Thymus (tissue), 11 donors: Measurements from ENCODE around the gene INTS7. TPM values are rescaled to one million over a fixed set of nuclear protein-coding genes. Genes with fewer than 3 reads are reported as not detected.
"Not testable (repeated sequence)": the region's sequence is repeated elsewhere in the genome, so short reads cannot be mapped to it uniquely, and the experiment has no call there.

ENCODE experiments used
- DNase-seq, 9 donors: peaks; one replicate each; pipeline ENCODE4 v3.0.0-alpha.2; 2013; ENCODE audit warnings: low spot score in 9 of 9, low read depth in 6 of 9, missing footprints in 1 of 9
- H3K27ac ChIP-seq, 2 donors: one replicate each; pipeline ENCODE4 v1.5.1; 2013; ENCODE audit warnings: control low read depth in 1 of 2, low read depth in 1 of 2, low read length in 1 of 2, mild to moderate bottlenecking in 1 of 2, moderate library complexity in 1 of 2
- H3K27me3 ChIP-seq, 2 donors: one replicate each; pipeline ENCODE4 v1.5.1; 2013; ENCODE audit warnings: low read length in 1 of 2; ENCODE audit not compliant: control insufficient read depth in 2 of 2, insufficient read depth in 1 of 2
- H3K36me3 ChIP-seq, 2 donors: one replicate each; pipeline ENCODE4 v1.5.1; 2013; ENCODE audit warnings: low read length in 1 of 2, mild to moderate bottlenecking in 1 of 2, moderate library complexity in 1 of 2; ENCODE audit not compliant: control insufficient read depth in 2 of 2, insufficient read depth in 2 of 2
- H3K4me1 ChIP-seq, 2 donors: one replicate each; pipeline ENCODE4 v1.5.1; 2013; ENCODE audit warnings: low read length in 2 of 2; ENCODE audit not compliant: control insufficient read depth in 2 of 2, insufficient read depth in 2 of 2
- H3K4me3 ChIP-seq, 2 donors: one replicate each; pipeline ENCODE4 v1.5.1; 2013; ENCODE audit warnings: low read length in 2 of 2, control low read depth in 1 of 2, mild to moderate bottlenecking in 1 of 2
- H3K9me3 ChIP-seq, 2 donors: one replicate each; pipeline ENCODE4 v1.5.1; 2013; ENCODE audit warnings: low read length in 1 of 2, mild to moderate bottlenecking in 1 of 2; ENCODE audit not compliant: control insufficient read depth in 2 of 2, insufficient read depth in 1 of 2
- WGBS: extraction: QIAGEN DNeasy Blood & Tissue Kit; methylation state at CpG from one replicate; pipeline ENCODE4 v1.1.7; 2013; 5-methylcytosine and 5-hydroxymethylcytosine counted together
- polyA plus RNA-seq: library from polyadenylated mRNA; stranded (reverse); fragments of 200-250 nt; gene quantifications from one replicate; pipeline ENCODE4 v1.2.3, GENCODE V29; 2013
- total RNA-seq: library from RNA; stranded (reverse); fragments of 120-200 nt; gene quantifications from one replicate; pipeline ENCODE4 v1.2.4, GENCODE V29; 2013
- donor health status: healthy.

INTS7 gene
- total and polyA plus RNA-seq, 2 donors, result 9.7 to 15.4 TPM

GRCh38 chr1:212007178-212007577 is 28.2 kb downstream of the INTS7 start:
- peaks cover 9 to 35% of the 10 kb centered on the region in 2 donors for H3K36me3 ChIP-seq
- DNase-seq, result no peak
- H3K27ac ChIP-seq, result no peak overlapping the region
- no peaks in the 10 kb centered on the region for H3K27me3 ChIP-seq
- no peak overlapping the region for H3K4me3 ChIP-seq
- no peaks in the 10 kb centered on the region for H3K9me3 ChIP-seq
- WGBS, result 97% methylated on average over 4 of the region's 4 CpGs
- no peaks in the 10 kb centered on the region for H3K4me1 ChIP-seq

DNA sequence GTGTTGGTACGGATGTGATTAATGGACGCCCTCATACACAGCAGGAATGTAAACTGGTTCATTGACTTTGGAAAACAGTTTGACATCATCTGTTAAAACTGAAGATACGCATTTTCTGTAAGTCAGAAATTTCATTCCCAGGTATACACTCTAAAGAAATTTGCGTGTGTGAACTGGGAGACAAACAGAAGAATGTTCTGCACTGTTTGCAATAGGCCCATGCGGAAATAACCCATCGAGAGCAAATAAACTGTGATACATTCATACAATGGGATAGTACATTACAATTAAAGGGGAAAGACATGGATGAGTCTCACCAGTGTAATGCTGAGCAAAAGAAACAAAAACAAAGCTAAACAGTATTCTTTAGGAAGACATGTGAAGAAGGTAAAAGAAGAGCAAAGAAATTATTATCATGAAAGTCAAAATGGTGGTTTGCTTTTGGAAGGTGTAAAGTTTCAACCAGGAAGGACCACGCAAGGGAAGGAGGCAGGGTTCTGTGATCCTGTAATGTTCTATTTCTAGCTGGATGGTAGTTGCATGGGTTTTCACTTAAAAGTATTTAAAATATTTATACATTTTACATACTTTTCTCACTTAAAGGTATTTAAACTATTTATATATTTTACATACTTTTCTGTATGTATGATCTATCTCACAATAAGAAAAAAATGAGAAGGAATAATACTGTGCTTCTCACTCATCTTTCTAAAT is 30.3 kb downstream of the INTS7 start:
- Histone ChIP-seq H3K4me1 (no peaks in the 10 kb centered on the region), H3K27ac (no peak overlapping the region), H3K27me3 (no peaks in the 10 kb centered on the region), H3K9me3 (no peaks in the 10 kb centered on the region), H3K4me3 (no peak overlapping the region), H3K36me3 (peaks cover 13 to 31% of the 10 kb centered on the region in 2 donors)
- 90% methylated on average over 7 of the region's 7 CpGs for WGBS
- DNase-seq, result no peak

DNA sequence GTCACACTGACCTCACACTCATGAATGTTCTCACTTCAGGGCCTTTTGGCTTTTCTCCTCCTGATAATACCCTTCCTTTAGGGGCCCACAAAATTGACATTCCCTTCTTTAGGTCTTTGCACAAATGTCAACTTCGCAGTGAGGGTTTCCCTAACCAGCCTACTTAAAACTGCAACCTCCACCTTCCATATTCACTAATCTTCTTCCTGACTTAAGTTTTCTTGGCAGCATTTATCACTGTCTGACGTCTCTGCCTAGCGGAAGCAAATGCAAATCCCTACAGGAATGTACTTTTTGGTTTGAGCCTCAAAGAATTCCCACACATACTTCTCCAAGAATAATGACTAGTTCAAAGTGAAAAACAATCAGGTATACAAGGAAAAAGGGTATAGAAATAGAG is 32.8 kb downstream of the INTS7 start:
- Histone ChIP-seq H3K27ac (no peak overlapping the region), H3K36me3 (peaks cover 7 to 28% of the 10 kb centered on the region in 2 donors), H3K9me3 (peaks cover 0 to under 1% of the 10 kb centered on the region in 2 donors), H3K4me3 (no peak overlapping the region), H3K4me1 (no peaks in the 10 kb centered on the region), H3K27me3 (no peaks in the 10 kb centered on the region)
- DNase-seq, result no peak
- WGBS, result 97% methylated on average over 3 of the region's 3 CpGs

GRCh38 chr1:211997426-211997825 is 37.9 kb downstream of the INTS7 start:
- DNase-seq, H3K4me1 ChIP-seq, H3K9me3 ChIP-seq, H3K27ac ChIP-seq, H3K27me3 ChIP-seq, H3K4me3 ChIP-seq: not testable (repeated sequence)
- WGBS, result 98% methylated on average over 4 of the region's 4 CpGs
- H3K36me3 ChIP-seq, result peaks cover 8 to 28% of the 10 kb centered on the region in 2 donors

- no peaks in the 10 kb centered on the region for H3K27me3 ChIP-seq
- no peak overlapping the region for H3K27ac ChIP-seq
- DNase-seq, result no peak
- H3K4me3 ChIP-seq, result no peak overlapping the region
- no peaks in the 10 kb centered on the region for H3K4me1 ChIP-seq
- H3K36me3 ChIP-seq, result peaks cover 6 to 22% of the 10 kb centered on the region in 2 donors
- no peaks in the 10 kb centered on the region for H3K9me3 ChIP-seq
Measured at GRCh38 chr1:211991695-211992094, 43.7 kb downstream of the INTS7 start.

DNA sequence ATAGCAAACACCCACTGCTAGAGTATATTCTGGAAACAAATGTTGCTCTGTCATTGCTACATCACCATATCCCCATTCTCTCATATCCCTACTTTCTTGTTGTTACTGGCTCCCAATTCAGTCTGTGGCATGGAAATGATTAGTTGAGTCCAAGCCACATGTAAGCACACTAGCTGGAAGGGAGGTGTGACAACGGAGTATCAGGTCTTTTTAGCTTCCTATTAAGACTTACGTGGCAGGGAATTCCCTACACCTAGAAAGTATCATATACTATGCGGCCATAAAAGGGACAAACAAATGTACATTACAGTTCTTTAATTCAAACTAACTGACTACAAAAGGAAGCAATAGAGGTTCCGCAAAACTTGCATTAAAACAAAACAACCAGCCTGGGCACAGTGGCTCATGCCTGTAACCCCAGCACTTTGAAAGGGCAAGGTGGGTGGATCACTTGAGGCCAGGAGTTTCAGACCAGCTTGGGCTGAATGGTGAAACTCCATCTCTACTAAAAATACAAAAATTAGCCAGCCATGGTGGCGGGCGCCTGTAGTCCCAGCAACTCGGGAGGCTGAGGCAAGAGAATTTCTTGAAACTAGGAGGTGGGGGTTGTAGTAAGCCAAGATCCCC is 48.6 kb downstream of the INTS7 start:
- Histone ChIP-seq H3K36me3 (peaks cover 15 to 34% of the 10 kb centered on the region in 2 donors), H3K9me3 (no peaks in the 10 kb centered on the region), H3K4me1 (no peaks in the 10 kb centered on the region), H3K4me3 (no peak overlapping the region), H3K27me3 (no peaks in the 10 kb centered on the region), H3K27ac (no peak overlapping the region)
- WGBS, result 98% methylated on average over 7 of the region's 7 CpGs
- DNase-seq, result no peak

- Histone ChIP-seq H3K9me3 (no peaks in the 10 kb centered on the region), H3K27ac (no peak overlapping the region), H3K27me3 (no peaks in the 10 kb centered on the region), H3K4me1 (no peaks in the 10 kb centered on the region), H3K36me3 (peaks cover 15 to 38% of the 10 kb centered on the region in 2 donors), H3K4me3 (no peak overlapping the region)
- 98% methylated on average over 4 of the region's 4 CpGs for WGBS
- no peak for DNase-seq
Measured at GRCh38 chr1:211985556-211986264, 49.6 kb downstream of the INTS7 start.

GRCh38 chr1:211978596-211978995 is 56.8 kb downstream of the INTS7 start:
- no peak overlapping the region for H3K4me3 ChIP-seq
- 98% methylated on average over 4 of the region's 4 CpGs for WGBS

More at GRCh38 chr1:211978596-211978995, 56.8 kb downstream of the INTS7 start:
- peaks cover 3 to 62% of the 10 kb centered on the region in 2 donors for H3K36me3 ChIP-seq
- DNase-seq, result no peak
- no peak overlapping the region for H3K27ac ChIP-seq
- no peaks in the 10 kb centered on the region for H3K4me1 ChIP-seq
- H3K27me3 ChIP-seq, result no peaks in the 10 kb centered on the region
- no peaks in the 10 kb centered on the region for H3K9me3 ChIP-seq
